NCI-H2107 treated with DMSO at 0.1 percent for 48 hours (cell line): ENCODE results near the gene FSIP1.
A peak's percentile ranks its signal among the peaks of the same experiment; 100 is the strongest.
"Not testable (repeated sequence)": the region's sequence is repeated elsewhere in the genome, so short reads cannot be mapped to it uniquely, and the experiment has no call there.

Experiments
- DNase-seq: peaks from one replicate; lab custom pipeline; 2025; ENCODE audit not compliant: unreplicated experiment; lab: John Stamatoyannopoulos, UW

FSIP1 gene

DNA sequence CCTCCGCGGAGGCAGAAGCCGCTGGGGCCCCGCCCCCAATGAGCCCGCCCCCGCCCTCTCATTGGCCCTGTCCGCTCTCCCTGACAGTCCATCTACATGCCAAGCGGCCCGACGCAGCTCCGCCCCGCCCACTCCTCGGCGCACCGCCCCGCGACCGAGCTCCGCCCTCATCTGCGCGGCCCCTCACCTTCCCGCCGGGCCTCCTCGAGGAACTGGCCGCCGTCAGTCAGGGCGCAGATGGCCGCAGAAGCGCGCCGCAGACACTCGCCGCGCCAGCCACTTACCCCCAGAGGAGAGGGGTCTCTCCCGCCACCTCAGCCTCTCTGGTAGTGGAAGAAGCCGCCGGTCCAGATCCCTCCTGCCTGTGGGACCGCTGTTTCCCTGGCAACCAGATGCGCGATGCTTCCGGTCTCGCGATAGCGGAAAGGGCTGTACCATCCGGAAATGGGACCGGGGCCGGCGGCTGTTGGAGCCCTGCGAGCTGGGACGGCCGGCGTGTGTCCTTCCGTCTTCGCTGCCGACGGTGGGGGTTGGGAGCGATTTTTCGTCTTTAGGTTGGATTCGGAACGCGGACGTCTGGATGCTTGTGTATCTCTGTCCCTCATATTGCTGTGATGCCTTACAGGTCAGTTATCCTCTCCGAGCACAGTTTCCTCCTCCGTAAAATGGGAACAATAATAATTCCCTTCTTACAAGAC is at the start of gene FSIP1:
Gene FSIP1, minus strand, starts transcription at position 401 of the 698 bp plus-strand sequence. CDS start 6,317 bp downstream, outside the sequence.
- DNase-seq = peak; percentile 55

- no peak for DNase-seq
Measured at GRCh38 chr15:39830166-39830565, 47.5 kb upstream of the FSIP1 start.

- no peak for DNase-seq
Measured at GRCh38 chr15:39828374-39828931, 45.8 kb upstream of the FSIP1 start.

DNA sequence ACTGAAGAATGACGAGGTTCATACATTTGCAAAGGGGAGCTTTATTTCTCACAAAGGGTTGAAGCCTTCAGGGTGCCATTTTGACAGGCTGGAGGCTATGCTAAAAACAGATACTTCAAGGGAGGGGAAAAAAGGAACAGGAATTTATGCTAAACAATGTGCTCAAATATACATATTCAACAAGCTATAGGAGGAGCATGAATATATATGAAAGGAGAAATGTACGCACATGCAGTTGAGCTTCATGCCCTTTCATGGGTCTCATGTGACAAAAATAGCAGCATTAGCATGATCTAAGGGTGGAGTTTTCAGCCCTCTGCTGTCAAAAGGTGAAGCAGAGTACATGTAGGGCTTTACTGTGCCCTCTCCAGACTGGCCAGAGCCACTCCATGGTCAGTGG is 44.3 kb upstream of the FSIP1 start:
- DNase-seq = no peak

- DNase-seq = no peak
Measured at GRCh38 chr15:39823634-39824033, 41.0 kb upstream of the FSIP1 start.

- no peak for DNase-seq
Measured at GRCh38 chr15:39820050-39820602, 37.5 kb upstream of the FSIP1 start.

- DNase-seq = no peak
Measured at GRCh38 chr15:39819533-39819932, 36.9 kb upstream of the FSIP1 start.

GRCh38 chr15:39817892-39818291 is 35.3 kb upstream of the FSIP1 start:
- DNase-seq = no peak

GRCh38 chr15:39814489-39814888 is 31.8 kb upstream of the FSIP1 start:
- no peak for DNase-seq

DNA sequence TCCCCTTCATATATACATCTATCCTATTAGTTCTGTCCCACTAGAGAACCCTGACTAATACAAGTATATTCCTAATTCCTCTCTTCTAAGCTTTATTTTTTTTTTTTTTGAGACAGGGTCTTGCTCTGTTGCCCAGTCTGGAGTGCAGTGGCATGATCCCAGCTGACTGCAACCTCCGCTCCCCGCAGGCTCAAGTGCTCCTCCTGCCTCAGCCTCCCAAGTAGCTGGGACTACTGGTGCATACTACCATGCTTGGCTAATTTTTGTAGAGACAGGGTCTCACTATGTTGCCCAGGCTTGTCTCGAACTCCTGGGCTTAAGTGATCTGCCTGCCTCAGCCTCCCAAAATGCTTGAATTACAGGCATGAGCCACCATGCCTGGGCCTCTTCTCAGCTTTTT is 30.0 kb upstream of the FSIP1 start:
- DNase-seq = not testable (repeated sequence)

GRCh38 chr15:39808909-39809308 is 26.3 kb upstream of the FSIP1 start:
- no peak for DNase-seq

- no peak for DNase-seq
Measured at GRCh38 chr15:39807791-39808190, 25.1 kb upstream of the FSIP1 start.

DNA sequence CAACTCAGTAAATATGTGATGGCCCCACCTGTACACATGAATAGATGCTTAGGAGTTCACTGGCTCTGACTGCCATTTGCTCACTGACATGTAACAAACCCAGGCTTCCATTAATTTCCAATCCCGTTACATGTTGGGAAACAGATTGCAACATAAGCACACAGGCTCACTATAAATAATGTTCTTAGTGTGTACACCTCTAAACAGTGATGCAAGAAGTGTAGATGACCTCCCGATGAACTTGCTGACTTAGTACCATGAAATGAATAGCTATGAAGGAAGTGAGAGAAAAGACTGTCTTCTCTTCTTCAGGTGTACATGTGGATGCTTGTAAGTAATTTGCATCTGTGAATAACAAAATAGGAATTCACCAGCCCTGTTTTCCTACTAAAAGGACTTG is 21.4 kb upstream of the FSIP1 start:
- DNase-seq = no peak

DNA sequence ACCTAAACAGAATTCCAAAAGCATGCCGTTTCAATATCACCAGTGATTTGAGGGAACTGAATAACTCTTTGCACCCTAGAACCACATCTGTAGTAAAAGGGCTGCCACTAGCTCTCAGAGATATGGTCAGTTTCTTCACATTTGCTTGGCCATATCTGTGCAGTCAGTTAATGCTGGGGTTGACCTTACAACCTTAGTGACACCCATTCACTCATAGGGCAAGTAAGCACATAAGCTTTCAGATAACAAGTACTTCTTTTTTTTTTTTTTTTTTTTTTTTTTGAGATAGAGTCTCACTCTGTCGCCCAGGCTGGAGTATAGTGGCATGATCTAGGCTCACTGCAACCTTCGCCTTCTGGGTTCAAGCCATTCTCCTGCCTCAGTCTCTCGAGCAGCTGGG is 20.4 kb upstream of the FSIP1 start:
- DNase-seq = no peak

GRCh38 chr15:39801641-39802309 is 19.1 kb upstream of the FSIP1 start:
- no peak for DNase-seq

DNA sequence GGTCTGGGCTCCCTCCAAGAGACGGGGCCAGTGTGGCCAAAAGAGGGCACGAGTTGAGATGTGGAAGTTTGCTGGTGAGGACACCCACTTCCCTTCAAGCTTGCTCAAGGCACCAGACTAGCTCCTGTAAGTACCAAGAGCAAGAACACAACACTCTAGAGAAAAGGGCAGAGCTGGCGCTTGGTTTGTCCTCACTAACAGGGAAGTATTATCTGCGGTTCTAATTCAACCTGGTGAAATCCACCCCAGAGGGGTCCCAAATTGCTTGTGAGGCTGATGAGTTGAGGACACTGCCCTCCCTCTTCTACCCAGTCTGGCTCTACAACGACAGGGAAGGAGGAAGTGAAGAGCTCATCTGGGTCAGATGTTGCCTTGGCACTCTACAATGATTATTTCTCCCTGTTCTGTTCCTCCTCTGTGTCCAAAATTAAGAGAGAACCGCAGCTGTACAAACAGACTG is 16.9 kb upstream of the FSIP1 start:
- DNase-seq = no peak

- DNase-seq = no peak
Measured at GRCh38 chr15:39798382-39798781, 15.7 kb upstream of the FSIP1 start.

GRCh38 chr15:39797407-39797806 is 14.8 kb upstream of the FSIP1 start:
- no peak for DNase-seq

- no peak for DNase-seq
Measured at GRCh38 chr15:39796601-39797000, 14.0 kb upstream of the FSIP1 start.

DNA sequence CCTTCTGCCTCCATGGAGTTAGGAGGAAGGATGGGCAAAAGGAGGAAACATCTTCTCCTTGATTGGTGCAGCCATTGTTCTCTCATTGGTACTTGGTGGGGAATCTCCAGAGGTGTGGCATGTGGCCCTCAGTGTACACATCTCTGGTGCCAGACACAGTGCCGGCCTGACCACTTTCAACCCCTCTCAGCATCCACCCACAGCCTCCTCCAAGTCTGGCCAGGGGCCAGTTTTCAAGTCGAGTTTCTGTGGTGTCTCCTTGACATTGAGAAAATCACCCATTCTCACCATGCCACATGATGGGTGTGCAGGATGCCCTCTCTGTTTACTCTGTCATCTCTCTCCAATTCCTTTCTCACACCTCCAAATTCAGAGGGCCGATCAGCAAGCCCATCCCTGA is 12.8 kb upstream of the FSIP1 start:
- DNase-seq = no peak

DNA sequence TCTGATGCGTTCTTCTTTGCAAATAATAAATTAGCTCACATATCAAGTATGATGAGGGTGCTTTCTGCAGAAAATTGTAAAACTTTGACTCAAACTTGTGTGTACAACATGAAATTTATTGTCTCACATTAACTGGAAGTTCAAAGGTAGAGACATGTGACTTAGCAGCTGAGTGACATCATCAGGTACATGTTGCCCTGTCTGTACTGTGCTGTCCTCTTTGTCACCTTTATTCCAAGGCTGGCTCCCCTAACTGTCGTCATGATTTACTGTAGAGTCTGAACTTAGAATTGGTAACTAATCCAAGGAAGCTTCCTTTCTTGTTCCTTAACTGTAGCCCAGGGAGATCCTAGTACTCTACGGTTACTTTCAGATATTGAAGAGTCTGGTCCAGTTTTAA is 12.3 kb upstream of the FSIP1 start:
- no peak for DNase-seq

DNA sequence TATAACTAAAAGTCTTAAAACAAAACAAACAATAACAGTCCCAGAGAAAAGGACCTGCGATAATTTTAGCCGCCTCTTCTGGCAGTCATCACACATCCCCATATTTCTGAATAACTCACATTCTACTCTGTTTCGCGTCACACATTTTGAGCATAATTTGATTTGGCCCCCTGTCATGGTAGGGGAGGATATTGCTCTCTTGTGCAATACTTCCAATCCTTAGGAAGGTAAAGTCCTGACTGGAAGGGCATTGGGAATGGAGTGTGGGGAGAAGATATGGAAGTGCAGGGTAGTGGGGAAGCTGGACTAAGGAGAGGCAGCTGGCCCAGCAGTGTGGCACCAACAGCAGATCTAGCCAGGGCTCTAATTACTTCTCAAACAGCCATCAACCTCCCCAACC is 11.3 kb upstream of the FSIP1 start:
- DNase-seq = no peak
